ENCODE measurements around the gene ADAMTS12. TPM values are rescaled to one million over a fixed set of nuclear protein-coding genes. Genes with fewer than 3 reads are reported as not detected.

ADAMTS12 gene
- polyA plus RNA-seq, 1 experiment, result 46.8 TPM

DNA sequence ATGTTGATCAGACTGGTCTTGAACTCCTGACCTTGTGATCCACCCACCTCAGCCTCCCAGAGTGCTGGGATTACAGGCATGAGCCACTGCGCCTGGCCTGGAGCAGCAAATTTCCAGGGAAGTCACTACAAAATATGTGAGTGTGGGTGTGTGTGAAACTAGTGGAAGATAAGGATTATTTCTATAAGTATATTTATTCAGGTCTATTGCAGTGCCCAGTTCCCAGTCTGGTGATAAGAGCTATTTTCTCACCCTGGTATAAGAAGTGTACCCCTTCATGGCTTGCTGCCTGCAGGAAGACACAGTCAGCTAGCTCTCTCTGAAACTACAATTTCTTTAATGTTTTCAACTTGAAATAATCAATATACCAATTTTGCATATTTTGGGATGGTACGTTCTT, 414.0 kb downstream of the ADAMTS12 start:
- Histone ChIP-seq H3K27me3 (ENCODE audit: control insufficient read depth, insufficient read depth, low read length) (no peaks in the 10 kb centered on the region), H3K9me3 (ENCODE audit: control insufficient read depth, insufficient read depth, low read length) (no peaks in the 10 kb centered on the region), H3K4me3 (ENCODE audit: low read depth, low read length) (no peak overlapping the region), H3K27ac (ENCODE audit: low read depth, low read length) (no peak overlapping the region)
- CTCF ChIA-PET, result interaction anchor here (1.2 to 3.8 kb wide), 3 partner anchors 8 to 492 kb away, joined by 3 to 21 read pairs (median 6); no protein-coding TSS in a partner anchor
- POLR2A ChIA-PET, result interaction anchor here (0.6 kb wide), 1 partner anchor 13 kb away, joined by 3 read pairs; no protein-coding TSS in a partner anchor
- no peak for DNase-seq (ENCODE audit: low read depth, low spot score)
- TF ChIP-seq, protein P1, sequence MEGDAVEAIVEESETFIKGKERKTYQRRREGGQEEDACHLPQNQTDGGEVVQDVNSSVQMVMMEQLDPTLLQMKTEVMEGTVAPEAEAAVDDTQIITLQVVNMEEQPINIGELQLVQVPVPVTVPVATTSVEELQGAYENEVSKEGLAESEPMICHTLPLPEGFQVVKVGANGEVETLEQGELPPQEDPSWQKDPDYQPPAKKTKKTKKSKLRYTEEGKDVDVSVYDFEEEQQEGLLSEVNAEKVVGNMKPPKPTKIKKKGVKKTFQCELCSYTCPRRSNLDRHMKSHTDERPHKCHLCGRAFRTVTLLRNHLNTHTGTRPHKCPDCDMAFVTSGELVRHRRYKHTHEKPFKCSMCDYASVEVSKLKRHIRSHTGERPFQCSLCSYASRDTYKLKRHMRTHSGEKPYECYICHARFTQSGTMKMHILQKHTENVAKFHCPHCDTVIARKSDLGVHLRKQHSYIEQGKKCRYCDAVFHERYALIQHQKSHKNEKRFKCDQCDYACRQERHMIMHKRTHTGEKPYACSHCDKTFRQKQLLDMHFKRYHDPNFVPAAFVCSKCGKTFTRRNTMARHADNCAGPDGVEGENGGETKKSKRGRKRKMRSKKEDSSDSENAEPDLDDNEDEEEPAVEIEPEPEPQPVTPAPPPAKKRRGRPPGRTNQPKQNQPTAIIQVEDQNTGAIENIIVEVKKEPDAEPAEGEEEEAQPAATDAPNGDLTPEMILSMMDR (IDR thresholded peaks at IDR 0.05; ENCODE audit: low read depth, low read length), result no peak

DNA sequence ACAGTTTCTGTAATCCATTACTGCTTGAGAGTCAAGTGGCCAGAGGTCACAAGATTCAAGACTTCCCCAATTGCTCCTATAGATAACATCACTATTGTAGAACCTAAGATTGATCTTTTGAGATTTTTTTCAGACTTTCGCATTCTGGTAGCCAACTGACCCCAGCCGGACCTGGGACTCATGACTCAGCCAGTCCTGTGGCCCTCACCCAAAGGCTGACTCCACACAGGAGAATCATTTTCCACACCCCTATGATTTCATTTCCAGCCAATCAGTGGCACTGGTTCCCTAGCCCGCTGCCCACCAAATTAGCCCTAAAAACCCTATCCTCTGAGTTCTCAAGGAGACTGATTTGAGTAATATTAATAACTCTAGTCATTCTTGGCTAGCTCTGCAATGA, 414.8 kb downstream of the ADAMTS12 start:
- Histone ChIP-seq H3K9me3 (ENCODE audit: control insufficient read depth, insufficient read depth, low read length) (no peaks in the 10 kb centered on the region), H3K27ac (ENCODE audit: low read depth, low read length) (no peak overlapping the region), H3K27me3 (ENCODE audit: control insufficient read depth, insufficient read depth, low read length) (no peaks in the 10 kb centered on the region), H3K4me3 (ENCODE audit: low read depth, low read length) (no peak overlapping the region)
- ChIA-PET POLR2A (no interaction called here), CTCF (interaction anchor here (3.8 kb wide), 1 partner anchor 493 kb away, joined by 21 read pairs; no protein-coding TSS in a partner anchor)
- TF ChIP-seq, protein P1 (IDR thresholded peaks at IDR 0.05; ENCODE audit: low read depth, low read length), result no peak
- DNase-seq (ENCODE audit: low read depth, low spot score), result no peak

DNA sequence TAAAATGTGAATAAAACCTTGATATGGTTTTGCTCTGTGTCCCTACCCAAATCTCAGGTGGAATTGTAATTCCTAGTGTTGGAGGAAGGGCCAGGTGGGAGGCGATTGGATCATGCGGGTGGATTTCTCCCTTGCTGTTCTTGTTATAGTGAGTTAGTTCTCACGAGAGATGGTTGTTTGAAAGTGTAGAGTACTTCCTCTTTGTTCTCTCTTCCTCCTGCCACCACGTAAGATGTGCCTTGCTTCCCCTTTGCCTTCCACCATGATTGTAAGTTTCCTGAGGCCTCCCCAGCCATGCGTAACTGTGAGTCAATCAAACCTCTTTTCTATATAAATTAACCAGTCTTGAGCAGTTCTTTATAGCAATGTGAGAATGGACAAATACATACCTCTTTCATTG, 416.1 kb downstream of the ADAMTS12 start:
- DNase-seq (ENCODE audit: low read depth, low spot score), result no peak
- POLR2A ChIA-PET, result no interaction called here
- CTCF ChIA-PET, result interaction anchor here (0.8 kb wide), 1 partner anchor 494 kb away, joined by 3 read pairs; no protein-coding TSS in a partner anchor
- no peak overlapping the region for H3K27ac ChIP-seq (ENCODE audit: low read depth, low read length)
- no peaks in the 10 kb centered on the region for H3K9me3 ChIP-seq (ENCODE audit: control insufficient read depth, insufficient read depth, low read length)
- no peak overlapping the region for H3K4me3 ChIP-seq (ENCODE audit: low read depth, low read length)
- TF ChIP-seq, protein P1 (IDR thresholded peaks at IDR 0.05; ENCODE audit: low read depth, low read length), result no peak
- H3K27me3 ChIP-seq (ENCODE audit: control insufficient read depth, insufficient read depth, low read length), result no peaks in the 10 kb centered on the region

- ChIA-PET POLR2A (no interaction called here), CTCF (interaction anchor here (0.6 to 0.8 kb wide), 2 partner anchors 492 to 494 kb away, joined by 3 read pairs; no protein-coding TSS in a partner anchor)
- no peak for DNase-seq (ENCODE audit: low read depth, low spot score)
- no peak overlapping the region for H3K27ac ChIP-seq (ENCODE audit: low read depth, low read length)
- H3K9me3 ChIP-seq (ENCODE audit: control insufficient read depth, insufficient read depth, low read length), result no peaks in the 10 kb centered on the region
- H3K27me3 ChIP-seq (ENCODE audit: control insufficient read depth, insufficient read depth, low read length), result no peaks in the 10 kb centered on the region
- TF ChIP-seq, protein P1 (IDR thresholded peaks at IDR 0.05; ENCODE audit: low read depth, low read length), result no peak
- no peak overlapping the region for H3K4me3 ChIP-seq (ENCODE audit: low read depth, low read length)
Measured at GRCh38 chr5:33474931-33475499, 416.8 kb downstream of the ADAMTS12 start.

GRCh38 chr5:33474004-33474403, 417.8 kb downstream of the ADAMTS12 start:
- DNase-seq (ENCODE audit: low read depth, low spot score), result no peak
- CTCF ChIA-PET, result interaction anchor here (0.6 to 1.7 kb wide), 3 partner anchors 16 to 496 kb away, joined by 3 to 6 read pairs (median 3); no protein-coding TSS in a partner anchor
- Histone ChIP-seq H3K9me3 (ENCODE audit: control insufficient read depth, insufficient read depth, low read length) (no peaks in the 10 kb centered on the region), H3K4me3 (ENCODE audit: low read depth, low read length) (no peak overlapping the region), H3K27me3 (ENCODE audit: control insufficient read depth, insufficient read depth, low read length) (no peaks in the 10 kb centered on the region), H3K27ac (ENCODE audit: low read depth, low read length) (no peak overlapping the region)
- TF ChIP-seq, protein P1 (IDR thresholded peaks at IDR 0.05; ENCODE audit: low read depth, low read length), result no peak
- POLR2A ChIA-PET, result no interaction called here
